Stimulated activated CD4-positive, alpha-beta T cell treated with anti-CD3 and anti-CD28 coated beads, Interleukin-12 subunit alpha, Interleukin-12 subunit beta, amount 100 ng/mL, for 48 hours (primary cell): ENCODE measurements around the gene MATN1.
A peak's percentile ranks its signal among the peaks of the same experiment; 100 is the strongest.

Source experiments
- DNase-seq, 3 donors: peaks; one replicate each; pipeline ENCODE4 v3.0.0-alpha.2; 2020; ENCODE audit warnings: low read depth in 2 of 3, low spot score in 1 of 3

MATN1 gene

GRCh38 chr1:30719406-30720270 is 3.7 kb downstream of the MATN1 start:
- DNase-seq: no peak

DNA sequence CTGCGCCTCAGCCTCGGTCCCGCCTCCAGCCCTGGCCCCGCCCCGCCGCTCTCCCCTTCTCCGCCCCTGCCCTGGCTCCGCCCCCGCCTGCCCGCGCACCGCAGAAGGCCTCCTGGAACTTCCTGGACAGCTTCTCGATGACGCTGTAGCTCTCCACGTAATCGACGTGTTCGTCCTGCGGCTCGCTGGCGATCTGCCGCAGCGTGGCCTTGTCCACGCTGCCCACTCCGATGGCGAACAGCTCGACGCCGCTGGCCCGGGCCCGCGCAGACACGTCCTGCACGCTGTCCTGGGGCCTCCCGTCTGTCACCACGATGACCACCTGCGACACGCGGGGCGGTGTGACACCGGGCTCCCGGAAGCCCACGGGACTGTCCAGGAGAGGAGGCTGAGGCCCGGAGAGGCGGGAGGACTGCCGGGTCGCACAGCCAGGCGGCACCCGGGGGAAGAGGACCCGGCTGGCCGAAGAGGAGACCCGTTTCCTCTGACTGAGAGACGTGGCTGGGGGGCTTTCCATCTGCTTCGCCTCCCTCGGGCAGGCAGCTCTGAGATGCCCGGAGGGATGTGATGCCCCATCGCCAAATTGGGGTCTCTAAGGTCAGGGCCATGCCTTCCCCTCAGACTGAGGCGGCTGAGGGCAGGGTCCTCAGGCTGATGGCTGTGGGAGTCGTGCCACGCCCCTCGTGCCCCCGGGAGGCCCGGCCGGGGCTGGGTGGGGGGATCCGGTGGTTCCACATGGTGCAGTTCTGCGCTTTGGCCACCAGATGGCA is 4.6 kb downstream of the MATN1 start:
- DNase-seq: peak; percentile 73 to 91 (median 75)

GRCh38 chr1:30718091-30718635 is 5.2 kb downstream of the MATN1 start:
- DNase-seq: peak; percentile 98 to 100 (median 99)

- no peak for DNase-seq
Measured at GRCh38 chr1:30716646-30717045, 6.7 kb downstream of the MATN1 start.

- no peak for DNase-seq
Measured at GRCh38 chr1:30715886-30716285, 7.5 kb downstream of the MATN1 start.

- DNase-seq: peak in 1 of 3 donors; percentile 26
Measured at GRCh38 chr1:30715216-30715615, 8.2 kb downstream of the MATN1 start.

GRCh38 chr1:30714536-30715090 is 8.8 kb downstream of the MATN1 start:
- no peak for DNase-seq

- no peak for DNase-seq
Measured at GRCh38 chr1:30714025-30714424, 9.4 kb downstream of the MATN1 start.

- no peak for DNase-seq
Measured at GRCh38 chr1:30713311-30713710, 10.1 kb downstream of the MATN1 start.

DNA sequence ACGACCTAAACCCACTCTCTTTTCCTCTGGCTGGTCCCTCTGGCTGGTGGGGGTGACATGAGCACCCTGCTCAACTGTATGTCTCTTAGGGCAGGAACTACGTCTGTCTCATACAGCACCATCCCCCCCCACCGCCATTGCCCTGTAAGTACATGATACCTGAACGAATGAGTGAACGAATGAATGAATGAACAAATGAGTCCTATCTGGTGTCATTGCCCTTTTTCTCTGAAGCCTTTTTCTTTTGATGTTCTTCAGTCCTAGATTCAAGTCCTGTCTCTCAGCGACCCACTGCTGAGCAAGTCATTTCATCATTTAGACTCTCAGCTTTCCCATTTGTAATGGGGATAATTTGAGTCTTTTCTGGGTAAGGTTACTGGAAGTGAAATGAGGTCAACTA is 10.8 kb downstream of the MATN1 start:
- no peak for DNase-seq

DNA sequence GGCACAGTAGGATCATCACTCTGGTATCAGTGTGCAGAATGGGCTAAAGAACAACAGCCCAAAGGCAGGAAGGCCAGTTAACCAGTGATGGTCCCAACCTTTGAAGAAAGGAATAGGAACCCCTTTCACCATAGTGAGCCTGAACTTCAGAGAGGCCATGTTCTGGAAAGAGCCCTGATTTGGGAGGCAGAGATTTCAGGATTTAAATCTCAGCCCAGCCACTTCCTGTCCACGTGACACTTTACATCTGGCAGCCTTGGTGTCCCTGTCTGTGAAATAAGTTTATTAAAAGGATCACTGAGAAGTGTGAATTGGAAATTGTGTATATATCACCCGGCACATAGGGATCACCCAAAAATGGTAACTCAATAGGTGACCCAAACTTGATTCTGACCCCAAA is 13.0 kb downstream of the MATN1 start:
- DNase-seq: no peak

- DNase-seq: no peak
Measured at GRCh38 chr1:30708361-30708728, 15.0 kb downstream of the MATN1 start.

DNA sequence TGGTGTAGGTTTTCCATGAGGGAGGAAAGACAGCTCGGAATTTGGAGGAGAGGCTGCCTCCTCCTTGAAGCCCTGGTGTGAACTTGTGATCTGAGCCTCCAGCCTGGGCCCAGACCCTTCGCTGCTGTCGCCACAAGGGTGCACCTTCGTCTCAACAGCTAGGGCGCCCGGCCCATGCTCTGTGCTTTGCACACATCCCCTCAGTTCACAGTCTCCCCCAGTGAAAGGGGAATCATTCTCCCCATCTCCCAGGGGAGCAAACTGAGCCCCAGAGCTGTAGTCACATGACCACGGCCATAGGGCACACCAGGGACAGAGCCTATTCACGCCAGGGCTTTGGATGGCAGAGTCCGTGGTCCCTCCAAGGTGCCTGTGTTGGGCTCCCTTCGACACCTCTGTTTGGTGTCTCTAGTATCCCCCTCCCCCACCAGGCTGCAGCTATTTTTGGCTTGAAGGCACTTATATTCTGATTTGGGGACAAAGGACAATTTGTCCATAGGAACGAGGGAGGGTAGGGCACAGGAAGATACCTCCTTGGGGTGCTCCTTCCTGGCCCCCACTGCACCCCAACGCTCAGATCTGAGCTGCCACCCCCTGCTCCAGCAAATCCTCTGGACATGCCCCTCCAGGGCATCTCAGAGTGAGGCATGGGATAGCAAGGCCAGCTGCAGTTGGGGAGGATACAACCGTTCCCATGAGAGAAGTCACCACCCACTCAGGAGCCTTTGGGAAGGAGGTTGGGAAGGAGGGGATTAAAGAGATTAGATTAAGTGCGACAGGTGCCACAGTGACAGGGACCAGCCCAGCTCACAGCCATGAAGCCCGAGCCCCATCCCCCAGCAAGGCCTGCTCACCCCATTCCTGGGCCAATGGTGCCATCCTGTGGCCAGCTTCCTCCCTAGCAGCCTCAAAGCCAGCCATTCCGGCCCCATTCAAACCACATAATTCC is 15.7 kb downstream of the MATN1 start:
- DNase-seq: peak; percentile 56 to 77 (median 56)

GRCh38 chr1:30706528-30706927 is 16.9 kb downstream of the MATN1 start:
- DNase-seq: no peak

- no peak for DNase-seq
Measured at GRCh38 chr1:30705698-30706097, 17.7 kb downstream of the MATN1 start.

DNA sequence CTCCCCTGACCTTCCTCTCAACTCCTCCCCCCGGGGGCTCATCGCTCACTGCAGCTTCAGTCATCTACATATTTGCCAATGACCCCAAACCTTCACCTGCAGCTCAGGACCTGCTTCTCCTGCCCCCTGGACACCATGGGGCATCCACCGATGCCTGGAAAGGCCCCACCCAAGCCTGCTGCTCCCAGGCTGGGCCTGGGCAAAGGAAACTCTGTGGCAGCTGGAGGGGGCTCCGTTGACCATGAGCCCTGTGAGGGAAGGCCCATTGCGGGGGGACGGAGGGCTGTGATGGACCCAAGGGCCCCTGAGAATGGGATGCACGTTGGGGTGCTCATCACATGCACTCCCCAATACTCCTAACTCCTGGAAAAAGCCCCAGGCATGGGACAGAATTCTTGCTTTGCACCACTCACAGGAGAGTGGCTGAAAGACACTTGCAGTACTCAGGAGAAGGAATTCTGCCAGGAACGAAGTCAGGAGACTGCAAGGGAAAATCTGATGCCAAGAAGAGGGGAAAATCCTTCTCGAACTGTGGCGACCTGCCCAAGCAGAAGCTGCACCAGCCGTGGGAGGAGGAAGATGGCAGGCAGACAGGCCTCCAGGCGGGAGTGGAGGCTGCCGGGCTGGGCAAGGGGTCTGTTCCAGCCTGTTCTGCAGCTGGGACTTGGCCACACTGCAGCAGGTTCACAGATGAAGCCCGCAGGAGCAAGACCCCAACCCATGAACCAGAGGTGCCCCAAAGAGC is 18.4 kb downstream of the MATN1 start:
- no peak for DNase-seq

GRCh38 chr1:30704271-30704670 is 19.1 kb downstream of the MATN1 start:
- DNase-seq: no peak

- no peak for DNase-seq
Measured at GRCh38 chr1:30702823-30703222, 20.6 kb downstream of the MATN1 start.

- no peak for DNase-seq
Measured at GRCh38 chr1:30701258-30701633, 22.1 kb downstream of the MATN1 start.
